GM21619 (cell line): Measurements from ENCODE around the gene CCDC188.

Experiments
- ATAC-seq: cut with Tn5 transposase; IDR thresholded peaks from one replicate; pipeline ENCODE4 v1.9.1; 2021; ENCODE audit not compliant: unreplicated experiment

Gene CCDC188

DNA sequence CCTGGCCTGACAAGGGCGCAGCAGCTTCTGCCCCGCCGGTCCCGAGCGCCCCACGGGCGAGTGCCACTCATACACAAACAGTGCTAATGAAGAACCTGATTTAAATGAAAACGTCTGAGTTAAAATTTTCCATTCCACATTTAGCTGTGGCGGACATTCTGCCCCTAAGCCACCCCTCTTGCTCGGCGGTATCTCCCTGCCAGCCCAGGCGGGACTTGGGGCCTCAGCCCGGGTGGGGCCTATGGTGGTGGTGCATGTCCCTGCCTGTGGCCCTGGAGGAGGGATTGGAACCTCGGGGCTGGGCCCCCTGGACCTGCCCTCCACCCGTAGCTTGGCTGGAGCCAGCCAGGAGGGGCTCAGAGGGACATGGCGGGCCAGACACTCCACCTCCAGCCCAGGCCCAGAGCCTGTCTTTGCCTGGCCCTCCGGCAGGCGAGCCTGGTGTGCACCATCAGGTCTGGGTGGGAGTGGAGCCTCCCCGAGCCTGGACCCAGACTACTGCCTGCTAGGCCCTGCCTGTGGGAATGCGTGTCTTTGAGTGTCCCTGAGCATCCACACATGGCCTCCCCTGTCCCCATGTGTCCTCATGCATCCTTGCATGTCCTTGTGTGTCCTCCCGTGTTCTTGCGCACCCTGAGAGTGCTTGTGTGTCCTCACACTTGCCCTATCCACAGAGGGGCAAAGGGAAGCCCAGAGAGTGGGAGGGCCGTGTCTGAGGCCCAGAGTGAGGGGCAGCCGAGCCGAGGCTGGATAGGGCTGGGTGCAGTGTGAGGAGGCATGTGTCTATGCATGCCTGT lies 14.9 kb downstream of the CCDC188 start:
- no peak for ATAC-seq

DNA sequence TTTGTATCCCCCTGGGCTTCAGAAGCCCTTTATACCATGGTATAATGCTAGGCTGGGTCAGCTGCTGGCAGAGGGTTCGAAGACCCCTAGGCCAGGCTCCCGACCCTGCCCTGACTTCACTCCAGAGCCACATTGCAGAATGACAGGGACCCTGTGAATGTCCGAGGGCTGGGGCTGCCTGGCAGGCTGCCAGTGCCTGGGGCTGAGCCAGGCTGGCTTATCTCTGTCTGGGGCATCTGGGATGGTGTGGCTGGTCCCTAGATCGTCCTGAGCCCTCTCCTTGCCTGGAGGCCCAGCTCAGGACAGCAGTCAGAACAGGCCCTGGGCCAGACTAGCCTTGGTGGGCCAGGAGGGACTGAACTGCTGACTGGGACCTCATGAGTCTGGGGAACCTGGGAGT lies 15.6 kb downstream of the CCDC188 start:
- ATAC-seq, result no peak

DNA sequence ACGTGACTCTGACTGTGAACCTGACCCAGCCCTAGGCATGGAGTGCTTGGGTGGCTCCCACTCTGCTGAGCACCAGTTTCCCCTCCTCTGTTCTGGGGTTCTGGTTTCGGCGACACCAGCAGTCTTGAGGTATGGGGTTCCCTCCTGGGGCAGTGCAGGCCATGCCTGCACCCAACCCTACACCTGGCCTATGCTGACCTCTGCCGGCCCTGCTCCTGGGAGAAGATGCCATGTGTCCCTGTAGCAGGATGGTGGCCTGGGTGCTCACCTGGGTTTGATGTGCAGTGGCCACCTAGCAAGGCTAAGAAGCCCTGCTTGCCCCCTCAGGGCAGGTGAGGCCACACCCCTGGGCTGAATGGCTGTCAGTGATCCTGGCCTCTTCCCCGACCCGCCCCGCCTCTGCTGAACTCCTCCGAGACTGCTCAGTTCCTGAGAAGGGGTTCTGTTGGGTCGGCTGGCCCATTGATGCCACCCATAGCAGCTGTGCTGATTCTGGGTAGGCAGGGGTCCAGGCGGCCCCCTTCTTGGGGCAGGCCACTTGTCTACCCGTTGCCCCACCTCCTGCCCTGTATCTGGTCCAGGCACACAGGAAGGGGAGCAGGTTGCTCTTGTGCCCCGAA lies 16.8 kb downstream of the CCDC188 start:
- ATAC-seq, result no peak

DNA sequence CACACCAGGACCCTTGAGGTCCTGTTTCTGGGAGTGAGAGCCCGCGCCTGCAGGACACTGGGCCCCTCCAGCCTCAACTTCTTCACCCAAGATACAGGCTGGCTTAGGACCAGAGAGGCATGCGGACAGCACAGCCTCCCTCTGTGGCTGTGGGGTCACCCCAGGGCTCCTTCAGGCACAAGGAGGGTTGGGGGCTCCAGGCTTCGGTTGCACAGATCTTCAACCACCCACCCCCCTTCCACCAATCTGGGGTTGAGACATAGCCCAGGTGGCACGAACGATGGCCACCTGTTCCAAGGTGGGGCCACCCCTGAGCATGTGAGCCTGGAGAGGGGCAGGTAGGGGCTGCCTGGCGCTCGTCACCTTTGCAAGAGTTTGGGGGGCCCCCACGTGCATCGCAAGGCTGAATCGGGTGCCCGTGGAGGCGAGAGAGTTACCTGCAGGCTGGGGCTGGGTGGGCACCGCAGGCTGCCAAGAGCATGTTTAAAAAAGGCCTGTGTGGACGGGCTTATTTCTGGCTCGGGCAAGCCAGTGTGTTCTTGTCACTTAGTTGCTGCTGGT lies 18.1 kb downstream of the CCDC188 start:
- no peak for ATAC-seq

DNA sequence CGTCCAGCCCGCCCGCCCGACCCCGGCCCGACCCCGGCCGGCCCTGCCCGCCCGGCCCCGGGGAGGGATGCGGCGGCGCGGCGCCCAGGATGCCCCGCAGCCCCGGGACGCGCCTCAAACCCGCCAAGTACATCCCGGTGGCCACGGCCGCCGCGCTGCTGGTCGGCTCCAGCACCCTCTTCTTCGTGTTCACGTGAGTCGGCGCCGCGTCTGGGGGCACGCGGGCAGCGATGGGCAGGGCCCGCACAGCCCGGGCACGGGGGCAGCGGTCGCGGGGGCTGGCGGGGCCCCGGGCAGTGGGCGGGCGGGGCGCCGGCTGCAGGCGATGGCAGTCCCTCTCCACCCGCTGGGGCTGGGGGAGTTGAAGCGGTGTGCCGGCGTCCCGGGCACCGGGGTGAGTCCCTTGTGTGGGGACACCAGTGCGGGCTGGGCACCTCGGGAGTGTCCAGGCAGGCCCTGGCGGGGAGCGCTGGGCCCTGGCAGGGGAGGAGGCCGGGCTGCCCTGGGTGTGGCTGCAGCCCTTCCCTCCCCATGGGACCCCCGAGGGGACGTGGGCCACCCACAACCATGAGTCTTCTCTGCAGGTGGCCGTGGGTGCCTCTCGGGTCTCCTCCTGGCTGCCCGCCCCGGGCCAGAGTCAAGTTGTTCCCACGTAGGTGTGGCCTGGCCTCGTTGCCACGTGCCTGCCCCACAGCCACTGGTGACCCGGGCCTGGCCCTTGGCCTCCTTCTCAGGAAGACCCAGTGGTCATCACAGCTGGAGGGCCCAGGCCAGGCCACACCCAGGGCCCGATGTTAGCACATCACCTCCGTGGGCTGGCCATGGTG lies 18.8 kb downstream of the CCDC188 start:
- ATAC-seq, result no peak

- no peak for ATAC-seq
These were observed 19.3 kb downstream of the CCDC188 start, which contains the start of gene ZDHHC8 for GRCh38 chr22:20131597-20131858. TSS of gene ZDHHC8 (plus strand) at chr22:20131804. CDS start at chr22:20131948, 144 bp downstream.

GRCh38 chr22:20130731-20131596 lies 19.9 kb downstream of the CCDC188 start:
- no peak for ATAC-seq

DNA sequence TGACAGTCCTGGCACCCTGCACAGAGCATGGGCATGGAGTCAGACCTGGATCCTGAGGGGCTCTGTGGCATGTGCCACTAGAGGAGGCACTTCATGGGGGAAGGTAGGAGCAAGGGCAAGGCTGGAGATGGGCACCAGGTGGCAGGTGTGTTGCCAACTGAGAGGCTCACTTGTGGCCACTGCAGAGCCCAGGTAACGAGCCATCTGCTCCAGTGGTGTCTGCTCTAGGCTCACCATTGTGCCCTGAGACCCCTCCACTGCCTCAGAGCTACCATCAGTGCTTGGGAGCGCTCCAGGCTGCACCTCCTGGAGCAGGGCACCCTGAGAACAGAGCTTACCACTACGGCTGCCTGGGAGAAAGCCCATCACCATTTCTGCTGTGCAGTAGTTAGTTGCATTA lies 20.5 kb downstream of the CCDC188 start:
- no peak for ATAC-seq

DNA sequence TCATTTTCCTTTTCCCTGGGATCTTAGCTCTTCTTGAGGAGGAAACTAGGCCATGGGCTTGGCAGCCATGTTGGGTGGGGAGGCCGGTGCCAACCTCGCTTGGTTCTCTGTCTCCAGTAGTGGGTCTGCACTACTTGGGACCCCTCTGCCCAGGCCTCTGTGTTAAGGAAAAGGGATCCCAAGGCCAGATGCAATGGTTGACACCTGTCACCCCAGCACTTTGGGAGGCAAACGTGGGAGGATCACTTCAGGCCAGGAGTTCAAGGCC lies 21.2 kb downstream of the CCDC188 start:
- no peak for ATAC-seq

DNA sequence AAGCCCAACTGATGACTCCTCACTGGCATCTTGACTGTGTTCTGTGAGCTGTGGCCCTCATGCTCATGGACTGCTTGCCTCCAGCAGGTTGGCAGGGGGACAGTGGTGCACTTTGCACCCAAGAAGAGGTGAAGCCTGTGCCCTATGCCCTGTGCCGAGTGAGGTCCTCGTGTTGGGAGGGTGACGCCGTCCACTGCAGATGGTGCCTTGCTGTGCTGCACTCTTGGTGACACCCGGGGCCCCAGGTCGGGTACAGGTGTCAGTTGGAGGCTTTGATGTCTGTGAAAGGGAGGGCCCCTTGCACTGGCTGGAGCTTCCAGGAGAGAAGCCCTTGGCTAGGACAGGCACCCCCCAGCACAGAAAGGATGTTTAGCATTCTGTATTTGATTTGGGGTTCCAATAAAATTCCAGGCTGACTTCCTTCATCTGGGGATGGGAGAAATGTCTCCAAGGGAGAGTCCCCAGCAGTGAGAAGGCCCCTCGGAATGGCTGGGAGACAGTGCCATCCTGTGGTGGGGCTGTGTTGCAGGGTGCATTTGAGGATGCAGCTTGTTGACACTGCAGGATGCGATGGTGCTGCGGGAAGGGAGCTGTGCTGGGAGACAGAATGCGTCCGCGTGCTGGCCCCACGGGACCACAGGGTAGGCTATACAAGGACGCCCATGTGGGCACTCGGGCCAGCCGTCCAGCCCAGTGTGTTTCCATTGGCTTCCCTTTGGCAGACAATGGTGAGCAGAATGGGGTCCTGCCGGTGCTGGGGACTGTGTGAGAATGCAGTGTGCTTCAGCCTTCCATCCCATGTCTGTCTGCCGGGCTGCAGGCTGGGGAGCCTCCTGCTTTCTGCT lies 21.7 kb downstream of the CCDC188 start:
- ATAC-seq, result no peak

GRCh38 chr22:20128619-20128901 lies 22.3 kb downstream of the CCDC188 start:
- no peak for ATAC-seq

DNA sequence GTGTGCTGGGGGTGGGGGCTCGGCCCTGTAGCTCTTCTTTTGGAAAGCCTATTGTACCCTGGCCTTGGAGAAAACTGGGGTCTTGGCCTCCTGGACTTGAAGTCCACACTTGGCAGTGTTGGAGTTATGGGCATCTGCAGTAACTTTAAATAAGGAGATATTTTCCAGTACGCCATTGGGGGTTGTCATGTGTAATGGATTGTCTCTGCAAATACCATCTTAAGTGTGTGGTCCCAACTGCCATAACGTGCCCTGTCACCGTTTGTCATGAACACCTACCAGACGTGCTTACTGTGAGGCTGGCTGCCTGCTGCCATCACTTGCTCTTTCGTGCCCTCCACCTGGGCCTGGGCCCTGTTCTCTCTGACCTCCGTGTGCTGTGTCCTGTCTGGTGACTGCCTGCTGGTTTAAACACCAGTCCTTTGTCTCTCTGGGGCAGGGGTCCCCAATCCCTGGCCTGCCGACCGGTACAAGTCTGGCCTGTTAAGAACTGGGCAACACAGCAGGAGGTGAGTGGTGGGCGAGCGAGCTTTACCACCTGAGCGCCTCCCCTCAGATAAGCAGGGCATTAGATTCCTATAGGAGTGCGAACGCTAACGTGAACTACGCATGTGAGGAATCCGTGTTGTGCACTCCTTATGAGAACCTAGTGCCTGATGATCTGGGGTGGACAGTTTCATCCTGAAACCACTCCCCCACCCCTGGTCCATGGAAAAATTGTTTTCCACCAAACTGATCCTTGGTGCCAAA lies 22.8 kb downstream of the CCDC188 start:
- no peak for ATAC-seq

DNA sequence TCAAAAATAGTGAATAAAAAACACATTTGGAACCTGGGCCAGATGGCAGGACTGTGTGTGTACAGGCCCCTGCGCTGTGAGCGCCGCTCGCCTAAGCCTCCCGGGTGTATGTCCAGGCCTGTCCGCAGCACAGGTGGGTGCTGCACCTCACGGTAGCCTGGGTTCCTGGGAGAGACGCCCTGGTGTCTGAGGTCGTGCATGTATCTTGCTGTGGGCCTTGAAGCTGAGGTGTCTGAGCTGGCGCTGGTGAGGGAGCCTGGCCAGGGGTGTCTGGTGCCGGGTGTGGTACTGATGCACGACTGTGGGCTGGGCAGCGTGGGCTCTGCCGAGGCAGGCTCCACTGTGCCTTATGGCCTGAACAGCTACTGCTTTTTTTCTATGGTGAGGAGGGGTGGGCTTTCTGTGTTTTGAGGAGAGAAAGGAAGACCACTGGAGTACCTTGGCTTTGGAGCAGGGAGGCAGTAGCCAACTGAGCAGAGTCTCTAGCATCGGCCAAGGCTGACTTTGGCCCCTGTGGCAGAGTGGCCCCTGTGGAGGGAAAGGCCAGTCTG lies 23.5 kb downstream of the CCDC188 start:
- no peak for ATAC-seq

GRCh38 chr22:20126284-20127029 lies 24.4 kb downstream of the CCDC188 start:
- ATAC-seq, result no peak

DNA sequence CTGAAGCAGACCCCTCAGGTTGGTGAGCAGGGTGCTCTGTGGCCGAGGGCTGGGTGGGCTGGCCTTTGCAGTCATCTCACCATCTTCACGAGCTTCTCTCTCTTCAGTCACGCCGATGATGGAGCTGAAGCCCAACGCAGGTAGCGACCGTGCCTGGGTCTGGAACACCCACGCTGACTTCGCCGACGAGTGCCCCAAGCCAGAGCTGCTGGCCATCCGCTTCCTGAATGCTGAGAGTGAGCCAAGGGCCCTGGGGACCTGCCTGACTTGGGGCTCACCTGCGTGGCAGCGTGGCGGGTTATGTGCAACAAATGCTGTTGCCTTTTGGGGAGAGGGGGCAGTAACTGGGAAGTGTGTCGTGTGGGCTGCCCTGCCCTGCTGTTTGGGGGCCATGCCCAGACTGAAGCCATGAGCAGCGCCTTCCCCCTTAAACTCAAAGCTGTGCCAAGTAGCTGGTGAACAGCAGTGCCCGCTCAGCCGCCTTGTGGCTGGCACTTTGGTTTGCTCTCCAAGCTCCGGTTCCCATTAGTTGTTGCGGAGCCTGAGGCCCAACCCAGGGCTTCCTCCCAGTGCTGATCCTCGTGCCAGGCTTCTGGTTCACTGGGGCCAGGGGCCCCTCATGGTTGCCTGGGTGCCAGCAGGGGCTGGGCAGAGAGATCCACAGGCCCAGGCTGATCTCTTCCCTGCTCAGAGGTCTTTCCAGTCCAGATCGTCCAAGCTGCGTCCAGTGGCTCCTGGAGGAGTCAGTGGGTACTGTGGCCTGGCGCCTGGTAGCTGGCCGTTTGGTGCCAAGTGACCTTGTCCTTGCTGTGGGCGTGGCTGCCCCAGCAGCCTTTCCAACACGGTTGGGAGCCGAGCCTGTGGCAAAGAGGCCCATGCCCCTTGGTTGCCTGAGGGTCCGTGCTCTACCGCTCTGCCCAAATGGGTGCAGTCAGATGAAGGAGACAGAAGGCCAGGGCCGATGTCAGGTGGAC lies 25.4 kb downstream of the CCDC188 start:
- ATAC-seq, result no peak

GRCh38 chr22:20124083-20124787 lies 26.6 kb downstream of the CCDC188 start:
- no peak for ATAC-seq
